HepG2 (cell line): ENCODE results near the gene MRPL50. TPM values are rescaled to one million over a fixed set of nuclear protein-coding genes. Genes with fewer than 3 reads are reported as not detected.
A peak's percentile ranks its signal among the peaks of the same experiment; 100 is the strongest.

Experiments
- CHD4 ChIP-seq: fragments of 200-600 bp; sonication (generic); IDR thresholded peaks from 2 replicates; pipeline ENCODE4 v1.7.0; 2017; ENCODE audit warnings: mild to moderate bottlenecking, low read length, borderline replicate concordance
- HDAC6 ChIP-seq: fragments of 200-600 bp; sonication (generic); IDR thresholded peaks from 2 replicates; pipeline ENCODE4 v1.7.0; 2017; ENCODE audit warnings: mild to moderate bottlenecking, antibody characterized with exemption, low read length, low read depth
- HHEX ChIP-seq: IDR thresholded peaks from 2 replicates; pipeline ENCODE4 v1.6.1; 2016; ENCODE audit warnings: control low read depth
- HNRNPL ChIP-seq: fragments of 200-400 bp; formaldehyde crosslinking; IDR thresholded peaks from 2 replicates; pipeline ENCODE4 v1.6.1; 2017; ENCODE audit warnings: mild to moderate bottlenecking, low read depth, low read length
- HOXA5 ChIP-seq: sonication (generic); formaldehyde crosslinking; IDR thresholded peaks from 2 replicates; pipeline ENCODE4 v1.4.0; 2020; ENCODE audit warnings: missing genetic modification reagents
- KLF15 ChIP-seq: sonication (generic); formaldehyde crosslinking; IDR thresholded peaks from 2 replicates; pipeline ENCODE4 v1.8.1; 2023; ENCODE audit warnings: borderline replicate concordance, mild to moderate bottlenecking, inconsistent platforms, missing genetic modification reagents, mixed read lengths
- PLRG1 ChIP-seq: fragments of 450-650 bp; conservative IDR thresholded peaks from 2 replicates; pipeline ENCODE4 v1.6.1; 2016
- SOX5 ChIP-seq: IDR thresholded peaks from 2 replicates; pipeline ENCODE4 v1.6.1; 2016; ENCODE audit warnings: borderline replicate concordance
- TBX3 ChIP-seq: fragments of 450-650 bp; IDR thresholded peaks from 2 replicates; pipeline ENCODE4 v1.6.1; 2017; ENCODE audit warnings: antibody characterized with exemption, mild to moderate bottlenecking, inconsistent platforms, borderline replicate concordance
- ZFP41 ChIP-seq: sonication (generic); formaldehyde crosslinking; IDR thresholded peaks from 2 replicates; pipeline ENCODE4 v1.4.0; 2020; ENCODE audit warnings: mild to moderate bottlenecking, missing genetic modification reagents, borderline replicate concordance
- ZFY ChIP-seq: sonication (generic); formaldehyde crosslinking; IDR thresholded peaks from 2 replicates; pipeline ENCODE4 v1.4.0; 2020; ENCODE audit warnings: missing genetic modification reagents
- ZNF232 ChIP-seq: sonication (generic); formaldehyde crosslinking; IDR thresholded peaks from 2 replicates; pipeline ENCODE4 v1.4.0; 2020; ENCODE audit warnings: missing genetic modification reagents, borderline replicate concordance
- ZNF34 ChIP-seq: sonication (generic); formaldehyde crosslinking; IDR thresholded peaks from 2 replicates; pipeline ENCODE4 v1.4.0; 2020; ENCODE audit warnings: mild to moderate bottlenecking, missing genetic modification reagents, borderline replicate concordance
- ZNF629 ChIP-seq: sonication (generic); formaldehyde crosslinking; conservative IDR thresholded peaks from 2 replicates; pipeline ENCODE4 v1.5.0; 2020; ENCODE audit warnings: missing genetic modification reagents
- ZNF816 ChIP-seq: sonication (generic); formaldehyde crosslinking; IDR thresholded peaks from 2 replicates; pipeline ENCODE4 v1.8.0; 2022; ENCODE audit warnings: missing genetic modification reagents, mild to moderate bottlenecking, borderline replicate concordance
- ZNF891 ChIP-seq: sonication (generic); formaldehyde crosslinking; IDR thresholded peaks from 2 replicates; pipeline ENCODE4 v1.5.0; 2020; ENCODE audit warnings: mild to moderate bottlenecking, missing genetic modification reagents
- polyA plus RNA-seq, 8 experiments: library from polyadenylated mRNA; depleted of rRNA in 3 of 8; stranded (reverse) in 7 of 8; unstranded in 1 of 8; fragments of >200 nt; fragmentation: Illumina TruSeq in 4 of 8; extraction: Trizol in 4 of 8; gene quantifications; 2 replicates each; pipeline versions ENCODE4 v1.2.1 to v1.2.3, GENCODE V29; 2011 to 2016; ENCODE audit warnings: low read depth in 4 of 8, missing spikeins in 1 of 8, mixed read lengths in 1 of 8; ENCODE audit not compliant: insufficient read depth in 1 of 8
- total RNA-seq, 5 experiments: library from RNA; depleted of rRNA; stranded (reverse); fragments of >200 nt; fragmentation: Illumina TruSeq; extraction: Trizol; gene quantifications; 2 replicates each; pipeline ENCODE4 v1.2.3, GENCODE V29; 2016; ENCODE audit warnings: low read depth in 1 of 5
- TF ChIP-seq, protein P1 (sequence below): sonication (generic); formaldehyde crosslinking; IDR thresholded peaks from 2 replicates; pipeline ENCODE4 v1.4.0; 2020; ENCODE audit warnings: missing genetic modification reagents, borderline replicate concordance
- TF ChIP-seq, protein P2 (sequence below): sonication (generic); formaldehyde crosslinking; IDR thresholded peaks from 2 replicates; pipeline ENCODE4 v1.8.0; 2022; ENCODE audit warnings: mild to moderate bottlenecking, missing genetic modification reagents, moderate library complexity
- TF ChIP-seq, protein P3 (sequence below): sonication (generic); formaldehyde crosslinking; IDR thresholded peaks from 2 replicates; pipeline ENCODE4 v1.5.1; 2020; ENCODE audit warnings: missing genetic modification reagents, mild to moderate bottlenecking, borderline replicate concordance
- TF ChIP-seq, protein P4 (sequence below): sonication (generic); formaldehyde crosslinking; IDR thresholded peaks from 2 replicates; pipeline ENCODE4 v1.5.0; 2020; ENCODE audit warnings: mild to moderate bottlenecking, missing genetic modification reagents

Gene MRPL50
- total and polyA plus RNA-seq, 2 of the 13 experiments (the other 11 are each of a cell fraction or from before 2014, with no cell fraction given): 37.1 to 70.0 TPM

DNA sequence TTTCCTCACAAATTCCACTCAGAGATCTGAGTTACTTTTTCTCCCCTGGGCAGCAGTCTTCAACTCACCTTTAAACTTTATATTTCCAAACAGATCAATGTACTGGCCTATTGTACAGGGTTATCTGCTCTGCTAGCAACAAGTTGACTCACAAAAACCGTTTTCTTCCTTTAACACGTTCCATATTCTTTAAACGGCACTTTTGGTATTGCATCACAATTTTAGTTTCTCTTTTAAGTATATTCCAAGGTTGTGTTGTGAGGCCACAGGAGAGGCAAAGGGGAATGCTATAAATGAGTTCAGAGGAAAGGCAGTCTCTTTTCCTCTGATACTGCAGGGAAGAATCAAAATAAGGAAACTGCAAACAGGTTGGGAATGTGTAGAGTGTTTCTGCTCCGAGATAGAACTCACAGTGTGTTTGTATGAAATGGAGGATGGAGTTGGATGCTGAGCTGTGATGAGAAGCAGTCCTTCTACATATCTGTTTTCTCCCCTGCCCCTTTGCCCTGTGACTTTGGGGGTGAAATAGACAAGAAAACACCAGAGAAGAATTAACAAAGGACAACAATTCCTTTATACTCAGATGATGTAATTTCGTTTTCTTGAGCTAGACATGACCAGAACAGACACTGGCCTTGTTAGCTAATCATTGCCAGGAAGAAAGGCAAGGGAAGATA is 47.1 kb upstream of the MRPL50 start (continued):
- TF ChIP-seq ZNF34 (CRISPR knock-in tag): no peak
- TF ChIP-seq, protein P1, sequence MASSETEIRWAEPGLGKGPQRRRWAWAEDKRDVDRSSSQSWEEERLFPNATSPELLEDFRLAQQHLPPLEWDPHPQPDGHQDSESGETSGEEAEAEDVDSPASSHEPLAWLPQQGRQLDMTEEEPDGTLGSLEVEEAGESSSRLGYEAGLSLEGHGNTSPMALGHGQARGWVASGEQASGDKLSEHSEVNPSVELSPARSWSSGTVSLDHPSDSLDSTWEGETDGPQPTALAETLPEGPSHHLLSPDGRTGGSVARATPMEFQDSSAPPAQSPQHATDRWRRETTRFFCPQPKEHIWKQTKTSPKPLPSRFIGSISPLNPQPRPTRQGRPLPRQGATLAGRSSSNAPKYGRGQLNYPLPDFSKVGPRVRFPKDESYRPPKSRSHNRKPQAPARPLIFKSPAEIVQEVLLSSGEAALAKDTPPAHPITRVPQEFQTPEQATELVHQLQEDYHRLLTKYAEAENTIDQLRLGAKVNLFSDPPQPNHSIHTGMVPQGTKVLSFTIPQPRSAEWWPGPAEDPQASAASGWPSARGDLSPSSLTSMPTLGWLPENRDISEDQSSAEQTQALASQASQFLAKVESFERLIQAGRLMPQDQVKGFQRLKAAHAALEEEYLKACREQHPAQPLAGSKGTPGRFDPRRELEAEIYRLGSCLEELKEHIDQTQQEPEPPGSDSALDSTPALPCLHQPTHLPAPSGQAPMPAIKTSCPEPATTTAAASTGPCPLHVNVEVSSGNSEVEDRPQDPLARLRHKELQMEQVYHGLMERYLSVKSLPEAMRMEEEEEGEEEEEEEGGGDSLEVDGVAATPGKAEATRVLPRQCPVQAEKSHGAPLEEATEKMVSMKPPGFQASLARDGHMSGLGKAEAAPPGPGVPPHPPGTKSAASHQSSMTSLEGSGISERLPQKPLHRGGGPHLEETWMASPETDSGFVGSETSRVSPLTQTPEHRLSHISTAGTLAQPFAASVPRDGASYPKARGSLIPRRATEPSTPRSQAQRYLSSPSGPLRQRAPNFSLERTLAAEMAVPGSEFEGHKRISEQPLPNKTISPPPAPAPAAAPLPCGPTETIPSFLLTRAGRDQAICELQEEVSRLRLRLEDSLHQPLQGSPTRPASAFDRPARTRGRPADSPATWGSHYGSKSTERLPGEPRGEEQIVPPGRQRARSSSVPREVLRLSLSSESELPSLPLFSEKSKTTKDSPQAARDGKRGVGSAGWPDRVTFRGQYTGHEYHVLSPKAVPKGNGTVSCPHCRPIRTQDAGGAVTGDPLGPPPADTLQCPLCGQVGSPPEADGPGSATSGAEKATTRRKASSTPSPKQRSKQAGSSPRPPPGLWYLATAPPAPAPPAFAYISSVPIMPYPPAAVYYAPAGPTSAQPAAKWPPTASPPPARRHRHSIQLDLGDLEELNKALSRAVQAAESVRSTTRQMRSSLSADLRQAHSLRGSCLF (CRISPR knock-in tag): no peak
- TF ChIP-seq HNRNPL: no peak
- TF ChIP-seq ZFP41 (CRISPR knock-in tag): no peak
- TF ChIP-seq, protein P2, sequence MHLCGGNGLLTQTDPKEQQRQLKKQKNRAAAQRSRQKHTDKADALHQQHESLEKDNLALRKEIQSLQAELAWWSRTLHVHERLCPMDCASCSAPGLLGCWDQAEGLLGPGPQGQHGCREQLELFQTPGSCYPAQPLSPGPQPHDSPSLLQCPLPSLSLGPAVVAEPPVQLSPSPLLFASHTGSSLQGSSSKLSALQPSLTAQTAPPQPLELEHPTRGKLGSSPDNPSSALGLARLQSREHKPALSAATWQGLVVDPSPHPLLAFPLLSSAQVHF (CRISPR knock-in tag): no peak
- TF ChIP-seq SOX5 (CRISPR knock-in tag): peak; percentile 61
- TF ChIP-seq, protein P3, sequence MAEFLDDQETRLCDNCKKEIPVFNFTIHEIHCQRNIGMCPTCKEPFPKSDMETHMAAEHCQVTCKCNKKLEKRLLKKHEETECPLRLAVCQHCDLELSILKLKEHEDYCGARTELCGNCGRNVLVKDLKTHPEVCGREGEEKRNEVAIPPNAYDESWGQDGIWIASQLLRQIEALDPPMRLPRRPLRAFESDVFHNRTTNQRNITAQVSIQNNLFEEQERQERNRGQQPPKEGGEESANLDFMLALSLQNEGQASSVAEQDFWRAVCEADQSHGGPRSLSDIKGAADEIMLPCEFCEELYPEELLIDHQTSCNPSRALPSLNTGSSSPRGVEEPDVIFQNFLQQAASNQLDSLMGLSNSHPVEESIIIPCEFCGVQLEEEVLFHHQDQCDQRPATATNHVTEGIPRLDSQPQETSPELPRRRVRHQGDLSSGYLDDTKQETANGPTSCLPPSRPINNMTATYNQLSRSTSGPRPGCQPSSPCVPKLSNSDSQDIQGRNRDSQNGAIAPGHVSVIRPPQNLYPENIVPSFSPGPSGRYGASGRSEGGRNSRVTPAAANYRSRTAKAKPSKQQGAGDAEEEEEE: no peak
- TF ChIP-seq ZNF232 (CRISPR knock-in tag): peak; percentile 21; the same call in 1 of the 2 replicates
- TF ChIP-seq ZFY (CRISPR knock-in tag): no peak; the same call in 1 of the 2 replicates
- no peak for TF ChIP-seq HHEX (CRISPR knock-in tag)
- peak; percentile 73; the same call in 1 of the 2 replicates for TF ChIP-seq CHD4
- TF ChIP-seq TBX3: peak; percentile 40; the same call in 1 of the 2 replicates
- TF ChIP-seq PLRG1: no peak
- peak; percentile 58; the same call in 1 of the 2 replicates for TF ChIP-seq HOXA5 (CRISPR knock-in tag)
- no peak for TF ChIP-seq HDAC6
- TF ChIP-seq, protein P4, sequence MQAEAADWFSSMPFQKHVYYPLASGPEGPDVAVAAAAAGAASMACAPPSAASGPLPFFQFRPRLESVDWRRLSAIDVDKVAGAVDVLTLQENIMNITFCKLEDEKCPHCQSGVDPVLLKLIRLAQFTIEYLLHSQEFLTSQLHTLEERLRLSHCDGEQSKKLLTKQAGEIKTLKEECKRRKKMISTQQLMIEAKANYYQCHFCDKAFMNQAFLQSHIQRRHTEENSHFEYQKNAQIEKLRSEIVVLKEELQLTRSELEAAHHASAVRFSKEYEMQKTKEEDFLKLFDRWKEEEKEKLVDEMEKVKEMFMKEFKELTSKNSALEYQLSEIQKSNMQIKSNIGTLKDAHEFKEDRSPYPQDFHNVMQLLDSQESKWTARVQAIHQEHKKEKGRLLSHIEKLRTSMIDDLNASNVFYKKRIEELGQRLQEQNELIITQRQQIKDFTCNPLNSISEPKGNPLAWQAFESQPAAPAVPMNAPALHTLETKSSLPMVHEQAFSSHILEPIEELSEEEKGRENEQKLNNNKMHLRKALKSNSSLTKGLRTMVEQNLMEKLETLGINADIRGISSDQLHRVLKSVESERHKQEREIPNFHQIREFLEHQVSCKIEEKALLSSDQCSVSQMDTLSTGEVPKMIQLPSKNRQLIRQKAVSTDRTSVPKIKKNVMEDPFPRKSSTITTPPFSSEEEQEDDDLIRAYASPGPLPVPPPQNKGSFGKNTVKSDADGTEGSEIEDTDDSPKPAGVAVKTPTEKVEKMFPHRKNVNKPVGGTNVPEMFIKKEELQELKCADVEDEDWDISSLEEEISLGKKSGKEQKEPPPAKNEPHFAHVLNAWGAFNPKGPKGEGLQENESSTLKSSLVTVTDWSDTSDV (CRISPR knock-in tag): no peak
- TF ChIP-seq ZNF891: no peak
- no peak; the same call in 1 of the 2 replicates for TF ChIP-seq ZNF629 (CRISPR knock-in tag)
- TF ChIP-seq KLF15: no peak
- peak; percentile 86; the same call in 1 of the 2 replicates for TF ChIP-seq ZNF816 (CRISPR knock-in tag)
